ENCODE measurements around the gene CERS6. TPM values are rescaled to one million over a fixed set of nuclear protein-coding genes. Genes with fewer than 3 reads are reported as not detected.

The CERS6 gene
- total RNA-seq, 1 experiment from 2014 or later: 45.9 TPM

- no peak for TF ChIP-seq CTCF (IDR thresholded peaks at IDR 0.05; ENCODE audit: unreplicated experiment)
- peaks cover 4% of the 10 kb centered on the region for H3K36me3 Mint-ChIP-seq (ENCODE audit: insufficient read depth, unreplicated experiment)
- H3K4me3 Mint-ChIP-seq (ENCODE audit: low read depth, unreplicated experiment): no peak overlapping the region
- CTCF ChIA-PET: interaction anchor here (0.6 kb wide), 1 partner anchor 22 kb away, joined by 3 read pairs; no protein-coding TSS in a partner anchor
- BruUV-seq (replicated peaks): no TSS peak
- H3K27ac Mint-ChIP-seq (ENCODE audit: unreplicated experiment): no peak overlapping the region
- intact Hi-C loops (cut with micrococcal nuclease; ENCODE audit: unreplicated experiment): no loop called here
- no peaks in the 10 kb centered on the region for H3K27me3 Mint-ChIP-seq (ENCODE audit: unreplicated experiment)
- no peak for DNase-seq
- peaks cover 30% of the 10 kb centered on the region for H3K4me1 Mint-ChIP-seq (ENCODE audit: low read depth, unreplicated experiment)
- peaks cover 6% of the 10 kb centered on the region for H3K9me3 Mint-ChIP-seq (ENCODE audit: low read depth, unreplicated experiment)
Measured at GRCh38 chr2:168602846-168603401, 146.9 kb downstream of the CERS6 start.

DNA sequence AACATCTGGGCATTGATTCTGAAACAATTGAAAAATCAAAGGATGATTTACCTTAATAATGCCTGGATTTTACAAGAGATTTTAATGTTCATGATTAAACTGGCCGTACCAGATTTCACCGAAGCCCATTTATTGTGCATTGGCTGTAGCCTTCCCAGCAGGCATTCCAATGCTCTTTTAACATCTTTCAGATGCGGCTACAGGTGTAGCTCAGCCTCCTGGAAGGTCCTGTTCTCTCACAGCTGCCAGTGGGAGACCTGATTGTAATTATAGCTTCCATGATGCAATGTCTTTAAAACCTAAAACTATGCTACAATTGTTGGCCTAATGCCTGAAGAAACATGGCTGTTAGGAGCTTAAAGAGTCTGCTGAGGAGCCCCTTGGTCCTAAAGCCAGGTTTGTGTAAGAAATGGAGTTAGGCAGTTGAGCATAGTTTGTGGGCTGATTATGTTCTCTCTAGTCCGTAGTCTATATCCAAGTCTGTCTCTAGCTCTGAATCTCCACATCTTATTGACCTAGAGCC, 147.4 kb downstream of the CERS6 start:
- Mint-ChIP-seq H3K9me3 (ENCODE audit: low read depth, unreplicated experiment) (peaks cover 6% of the 10 kb centered on the region), H3K27me3 (ENCODE audit: unreplicated experiment) (no peaks in the 10 kb centered on the region), H3K27ac (ENCODE audit: unreplicated experiment) (no peak overlapping the region), H3K36me3 (ENCODE audit: insufficient read depth, unreplicated experiment) (peaks cover 4% of the 10 kb centered on the region), H3K4me3 (ENCODE audit: low read depth, unreplicated experiment) (no peak overlapping the region), H3K4me1 (ENCODE audit: low read depth, unreplicated experiment) (peaks cover 27% of the 10 kb centered on the region)
- DNase-seq: no peak
- no TSS peak for BruUV-seq (replicated peaks)
- no peak for TF ChIP-seq CTCF (IDR thresholded peaks at IDR 0.05; ENCODE audit: unreplicated experiment)
- CTCF ChIA-PET: no interaction called here
- intact Hi-C loops (cut with micrococcal nuclease; ENCODE audit: unreplicated experiment): no loop called here

DNA sequence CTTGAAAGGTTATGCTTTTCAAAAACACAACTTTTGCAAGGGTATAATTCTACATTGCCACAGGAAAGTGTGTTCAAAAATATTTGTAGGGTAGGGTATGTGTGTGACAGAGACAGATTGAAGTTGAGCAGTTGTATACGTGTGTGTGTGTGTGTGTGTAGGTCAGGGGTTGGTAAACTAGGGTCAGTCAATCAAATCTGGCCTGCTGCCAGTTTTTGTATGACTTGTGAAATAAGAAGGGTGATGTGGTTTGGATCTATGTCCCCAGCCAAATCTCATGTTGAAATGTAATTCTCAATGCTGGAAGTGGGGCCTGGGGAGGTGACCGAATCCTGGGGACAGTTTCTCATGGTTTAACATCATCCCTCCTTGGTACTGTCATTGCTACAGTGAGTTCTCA, 148.2 kb downstream of the CERS6 start:
- Mint-ChIP-seq H3K4me3 (ENCODE audit: low read depth, unreplicated experiment) (no peak overlapping the region), H3K4me1 (ENCODE audit: low read depth, unreplicated experiment) (peaks cover 27% of the 10 kb centered on the region), H3K36me3 (ENCODE audit: insufficient read depth, unreplicated experiment) (peaks cover 4% of the 10 kb centered on the region), H3K9me3 (ENCODE audit: low read depth, unreplicated experiment) (peaks cover 6% of the 10 kb centered on the region), H3K27ac (ENCODE audit: unreplicated experiment) (no peak overlapping the region), H3K27me3 (ENCODE audit: unreplicated experiment) (no peaks in the 10 kb centered on the region)
- no peak for DNase-seq
- CTCF ChIA-PET: no interaction called here
- intact Hi-C loops (cut with micrococcal nuclease; ENCODE audit: unreplicated experiment): no loop called here
- BruUV-seq (replicated peaks): no TSS peak
- no peak for TF ChIP-seq CTCF (IDR thresholded peaks at IDR 0.05; ENCODE audit: unreplicated experiment)

GRCh38 chr2:168607992-168608391, 151.9 kb downstream of the CERS6 start:
- peaks cover 14% of the 10 kb centered on the region for H3K4me1 Mint-ChIP-seq (ENCODE audit: low read depth, unreplicated experiment)
- no peaks in the 10 kb centered on the region for H3K36me3 Mint-ChIP-seq (ENCODE audit: insufficient read depth, unreplicated experiment)
- BruUV-seq (replicated peaks): no TSS peak
- CTCF ChIA-PET: no interaction called here
- no peak for TF ChIP-seq CTCF (IDR thresholded peaks at IDR 0.05; ENCODE audit: unreplicated experiment)
- H3K27me3 Mint-ChIP-seq (ENCODE audit: unreplicated experiment): no peaks in the 10 kb centered on the region
- H3K9me3 Mint-ChIP-seq (ENCODE audit: low read depth, unreplicated experiment): peaks cover 6% of the 10 kb centered on the region
- no peak overlapping the region for H3K4me3 Mint-ChIP-seq (ENCODE audit: low read depth, unreplicated experiment)
- intact Hi-C loops (cut with micrococcal nuclease; ENCODE audit: unreplicated experiment): no loop called here
- no peak overlapping the region for H3K27ac Mint-ChIP-seq (ENCODE audit: unreplicated experiment)
- no peak for DNase-seq
